ENCODE results near the gene DCDC2C. TPM values are rescaled to one million over a fixed set of nuclear protein-coding genes. Genes with fewer than 3 reads are reported as not detected.

DCDC2C gene
- total RNA-seq, 4 donors from 2014 or later: 0.19 to 4.0 TPM; not detected in 2

DNA sequence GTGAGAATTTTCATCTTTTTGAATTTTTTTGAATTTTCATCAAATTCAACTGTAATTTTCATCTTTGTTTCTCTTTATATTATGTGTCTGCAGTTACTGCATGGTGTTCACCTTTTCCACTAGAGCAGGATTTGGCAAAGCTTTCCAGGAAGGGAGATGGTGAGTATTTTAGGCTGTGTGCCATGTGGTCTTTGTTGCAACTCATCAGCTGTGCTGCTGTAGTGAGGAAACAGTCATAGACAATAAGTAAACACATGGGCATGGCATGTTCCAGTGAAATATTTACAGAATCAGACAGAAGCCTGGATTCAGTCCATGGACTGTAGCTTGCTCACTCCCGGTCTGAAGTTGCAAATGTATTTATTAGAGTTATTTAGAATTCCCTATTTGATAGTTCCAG lies 120.4 kb downstream of the DCDC2C start:
- WGBS, 2 donors (ENCODE audit: low coverage in 1 of 2): 43 to 73% methylated on average over 1 of the region's 1 CpG
- Histone ChIP-seq H3K4me1 (no peaks in the 10 kb centered on the region), H3K27ac (no peak overlapping the region), H3K9me3 (no peaks in the 10 kb centered on the region), H3K36me3 (no peaks in the 10 kb centered on the region), H3K4me3 (no peak overlapping the region), H3K27me3 (peaks cover 6% of the 10 kb centered on the region)
- TF ChIP-seq POLR2AphosphoS5 (IDR thresholded peaks at IDR 0.05) (no peak), CTCF (IDR thresholded peaks at IDR 0.05) (no peak), EP300 (IDR thresholded peaks at IDR 0.05) (no peak), POLR2A (IDR thresholded peaks at IDR 0.05) (no peak)
- ATAC-seq: no peak

- H3K4me1 ChIP-seq: no peaks in the 10 kb centered on the region
- peaks cover 0 to 7% (median 0%) of the 10 kb centered on the region in 3 donors for H3K9me3 ChIP-seq
- H3K4me3 ChIP-seq: no peak overlapping the region
- H3K36me3 ChIP-seq: no peaks in the 10 kb centered on the region
- peaks cover 6% of the 10 kb centered on the region for H3K27me3 ChIP-seq
- H3K27ac ChIP-seq: no peak overlapping the region
- 52 to 55% methylated on average over 2 to 6 of the region's 6 CpGs for WGBS, 2 donors (ENCODE audit: low coverage in 1 of 2)
- TF ChIP-seq CTCF (IDR thresholded peaks at IDR 0.05): peak in 1 of 4 experiments; percentile 39
- no peak for TF ChIP-seq POLR2A (IDR thresholded peaks at IDR 0.05)
- TF ChIP-seq EP300 (IDR thresholded peaks at IDR 0.05): no peak
- TF ChIP-seq POLR2AphosphoS5 (IDR thresholded peaks at IDR 0.05): no peak
- ATAC-seq: no peak
Measured at GRCh38 chr2:3827673-3828575, 124.5 kb downstream of the DCDC2C start.

GRCh38 chr2:3830796-3831195 lies 127.4 kb downstream of the DCDC2C start:
- ATAC-seq: no peak
- H3K9me3 ChIP-seq: peaks cover 0 to 12% (median 0%) of the 10 kb centered on the region in 3 donors
- TF ChIP-seq POLR2A (IDR thresholded peaks at IDR 0.05): no peak
- no peak for TF ChIP-seq EP300 (IDR thresholded peaks at IDR 0.05)
- TF ChIP-seq POLR2AphosphoS5 (IDR thresholded peaks at IDR 0.05): no peak
- TF ChIP-seq CTCF (IDR thresholded peaks at IDR 0.05): no peak

DNA sequence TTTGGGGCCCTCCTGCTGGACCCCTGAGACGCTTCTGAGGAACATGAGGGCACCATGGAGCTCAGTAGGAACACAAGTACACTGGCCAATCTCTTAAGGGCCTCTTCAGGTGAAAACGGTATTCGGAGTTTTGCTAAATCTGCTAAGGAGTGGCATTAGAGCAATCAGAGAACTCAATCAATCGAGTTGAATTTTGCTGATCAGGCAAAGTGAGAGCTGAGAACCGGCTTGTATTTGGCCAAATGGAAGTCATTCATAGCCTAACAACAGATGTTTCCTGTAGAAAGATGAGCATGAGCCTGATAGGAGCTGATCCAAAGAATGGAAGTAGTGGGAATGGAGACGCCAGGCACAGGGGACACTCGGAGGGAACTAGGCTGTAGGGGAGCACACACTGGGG lies 133.7 kb downstream of the DCDC2C start:
- H3K36me3 ChIP-seq: no peaks in the 10 kb centered on the region
- H3K27ac ChIP-seq: no peak overlapping the region
- H3K27me3 ChIP-seq: no peaks in the 10 kb centered on the region
- 86 to 87% methylated on average over 3 to 7 of the region's 7 CpGs for WGBS, 2 donors (ENCODE audit: low coverage in 1 of 2)
- peaks cover 0 to 12% (median 0%) of the 10 kb centered on the region in 3 donors for H3K9me3 ChIP-seq
- ATAC-seq: no peak
- H3K4me3 ChIP-seq: no peak overlapping the region
- TF ChIP-seq EP300 (IDR thresholded peaks at IDR 0.05): no peak
- TF ChIP-seq CTCF (IDR thresholded peaks at IDR 0.05): no peak
- TF ChIP-seq POLR2AphosphoS5 (IDR thresholded peaks at IDR 0.05): no peak
- no peak for TF ChIP-seq POLR2A (IDR thresholded peaks at IDR 0.05)
- H3K4me1 ChIP-seq: no peaks in the 10 kb centered on the region

More at GRCh38 chr2:3830796-3831195, 127.4 kb downstream of the DCDC2C start:
- Histone ChIP-seq H3K27me3 (no peaks in the 10 kb centered on the region), H3K27ac (no peak overlapping the region), H3K4me1 (no peaks in the 10 kb centered on the region), H3K36me3 (no peaks in the 10 kb centered on the region), H3K4me3 (no peak overlapping the region)
- 64 to 75% methylated on average over 6 of the region's 6 CpGs for WGBS, 2 donors (ENCODE audit: low coverage in 1 of 2)

DNA sequence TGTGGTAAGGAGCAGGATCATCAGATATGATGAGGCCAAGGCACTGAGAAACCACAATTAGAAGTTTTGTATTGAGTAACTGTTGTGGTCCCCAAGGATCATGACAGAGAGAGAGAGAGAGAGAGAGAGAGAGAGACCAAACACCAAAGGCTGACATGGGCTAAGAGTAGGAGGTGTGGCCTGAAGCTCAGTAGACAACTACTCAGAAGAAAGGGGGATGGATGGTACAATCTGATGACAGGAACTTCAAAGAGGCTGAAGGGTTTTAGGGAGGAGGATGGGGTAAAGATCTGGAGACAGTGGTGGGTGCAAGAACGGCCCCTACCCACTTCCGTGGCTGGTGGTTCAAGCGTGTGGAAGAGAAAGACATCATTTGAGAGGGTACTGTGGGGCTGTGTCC lies 135.0 kb downstream of the DCDC2C start:
- H3K4me3 ChIP-seq: no peak overlapping the region
- TF ChIP-seq POLR2A (IDR thresholded peaks at IDR 0.05): no peak
- no peak for TF ChIP-seq POLR2AphosphoS5 (IDR thresholded peaks at IDR 0.05)
- TF ChIP-seq EP300 (IDR thresholded peaks at IDR 0.05): no peak
- no peak for TF ChIP-seq CTCF (IDR thresholded peaks at IDR 0.05)
- no peaks in the 10 kb centered on the region for H3K36me3 ChIP-seq
- no peak for ATAC-seq
- 93 to 97% methylated on average over 3 of the region's 3 CpGs for whole genome bisulfite sequencing, 2 donors (ENCODE audit: low coverage in 1 of 2)
- no peak overlapping the region for H3K27ac ChIP-seq
- H3K4me1 ChIP-seq: no peaks in the 10 kb centered on the region
- peaks cover 0 to under 1% (median 0%) of the 10 kb centered on the region in 3 donors for H3K9me3 ChIP-seq
- no peaks in the 10 kb centered on the region for H3K27me3 ChIP-seq
